Stimulated activated CD8-positive, alpha-beta memory T cell treated with anti-CD3 and anti-CD28 coated beads, Interleukin-15, amount 100 ng/mL, for 1 hour (primary cell): ENCODE measurements around the gene MYO7B.

Experiments used
- DNase-seq: peaks from one replicate; pipeline ENCODE4 v3.0.0-alpha.2; 2020; ENCODE audit warnings: low read depth

The MYO7B gene

DNA sequence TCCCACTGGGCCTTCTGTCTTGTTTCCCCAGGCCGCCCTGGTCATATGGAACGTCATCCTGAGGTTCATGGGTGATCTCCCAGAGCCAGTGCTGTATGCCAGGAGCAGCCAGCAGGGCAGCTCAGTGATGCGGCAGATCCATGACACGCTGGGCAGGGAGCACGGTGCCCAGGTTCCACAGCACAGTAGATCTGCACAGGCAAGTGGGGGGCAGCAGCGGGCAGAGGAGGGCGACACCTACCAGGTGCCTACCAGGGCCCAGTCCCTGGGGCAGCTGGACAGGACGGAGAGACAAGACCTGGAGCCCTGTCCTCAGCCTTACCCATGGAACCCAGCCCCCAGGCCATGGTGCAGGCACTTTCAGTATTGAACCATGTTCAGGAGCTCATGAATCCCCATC is 74.3 kb downstream of the MYO7B start:
- DNase-seq = no peak

DNA sequence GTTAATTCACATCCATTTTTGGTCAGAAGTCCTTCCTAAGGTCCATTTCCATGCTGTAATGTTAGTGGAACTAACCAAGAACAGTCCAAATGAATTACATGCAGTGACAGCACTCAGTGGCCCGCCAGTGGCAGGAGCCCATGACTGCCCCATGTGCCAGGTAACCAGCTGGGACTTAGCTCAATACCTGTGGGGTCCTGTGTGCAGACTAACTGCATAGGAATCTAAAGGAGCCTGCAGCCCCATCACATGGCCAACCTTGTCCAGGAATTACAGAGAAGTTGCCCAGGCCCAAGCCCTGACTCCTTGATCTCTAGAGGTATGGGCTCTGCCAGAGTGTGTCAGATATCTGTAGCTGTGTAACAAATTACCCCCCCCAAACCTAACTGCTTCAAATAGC is 75.1 kb downstream of the MYO7B start:
- no peak for DNase-seq

DNA sequence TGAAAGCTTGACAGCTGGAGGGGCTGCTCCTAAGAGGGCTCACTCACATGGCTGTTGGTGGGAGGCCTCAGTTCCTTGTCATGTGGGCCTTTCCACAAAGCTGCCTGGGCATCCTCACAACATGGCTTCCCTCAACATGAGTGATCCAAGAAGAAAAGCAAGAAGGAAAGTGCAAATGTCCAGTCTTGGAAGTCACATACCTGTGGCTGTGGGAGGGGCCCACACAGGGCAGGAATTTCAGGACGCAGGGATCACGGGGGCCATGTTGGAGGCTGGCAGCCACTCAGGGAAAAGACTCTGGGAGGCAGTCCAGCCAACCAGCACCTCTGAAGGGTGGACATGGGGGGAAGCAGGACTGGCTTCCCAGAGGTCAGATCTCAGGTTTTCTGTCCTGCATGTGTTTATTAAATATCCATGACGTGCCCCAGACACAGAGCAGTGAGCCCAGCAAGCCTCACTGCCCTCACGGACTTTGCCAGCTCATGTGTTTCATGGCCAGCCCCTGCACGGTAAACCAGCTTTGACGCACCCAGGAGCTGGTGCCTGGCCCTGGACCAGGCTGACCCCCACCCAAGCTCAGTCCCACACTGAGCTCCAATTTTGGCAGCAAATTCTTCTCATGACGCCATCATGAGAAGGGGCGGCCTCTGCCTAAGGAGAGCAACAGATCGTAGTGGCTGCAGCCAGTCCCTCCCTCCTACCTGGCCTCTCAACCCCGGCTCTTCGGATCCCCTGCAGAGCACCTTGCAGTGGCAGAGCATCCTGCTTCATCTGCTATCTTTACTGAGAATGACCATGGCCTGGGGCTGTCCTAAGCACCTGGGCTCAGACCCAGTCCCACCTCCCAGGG is 75.8 kb downstream of the MYO7B start:
- DNase-seq = no peak

DNA sequence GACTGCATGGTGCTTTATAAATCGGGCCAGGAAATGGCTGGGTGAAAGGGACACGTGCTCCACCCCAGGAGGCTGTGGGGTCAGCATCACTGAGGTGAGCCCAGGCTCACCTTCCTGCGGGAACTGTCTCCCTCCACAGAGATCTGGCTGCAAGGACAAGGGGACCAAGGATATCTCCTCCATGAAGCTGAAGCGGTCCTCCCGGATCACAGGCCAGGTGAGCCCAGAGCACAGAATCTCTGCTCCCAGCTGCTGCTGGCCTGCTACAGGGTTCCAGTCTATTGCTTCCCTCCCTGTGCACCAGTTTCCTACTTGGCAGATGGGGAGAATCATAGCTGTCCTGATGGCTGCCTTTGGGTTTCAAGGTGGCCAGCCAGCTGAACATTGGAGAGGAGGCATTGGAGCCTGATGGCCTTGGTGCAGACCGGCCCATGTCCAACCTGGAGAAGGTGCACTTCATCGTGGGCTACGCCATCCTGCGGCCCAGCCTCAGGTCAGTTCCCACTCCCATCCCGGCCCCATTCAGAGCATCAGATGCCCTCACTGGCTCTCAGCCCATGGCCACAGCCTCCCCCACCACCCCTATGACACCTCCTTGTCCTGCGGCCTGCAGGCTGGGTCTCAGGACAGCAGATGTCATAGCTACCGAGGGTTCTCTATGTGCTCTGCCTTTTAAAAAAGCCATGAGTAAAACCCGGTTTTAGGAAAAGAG is 76.8 kb downstream of the MYO7B start:
- DNase-seq = no peak

DNA sequence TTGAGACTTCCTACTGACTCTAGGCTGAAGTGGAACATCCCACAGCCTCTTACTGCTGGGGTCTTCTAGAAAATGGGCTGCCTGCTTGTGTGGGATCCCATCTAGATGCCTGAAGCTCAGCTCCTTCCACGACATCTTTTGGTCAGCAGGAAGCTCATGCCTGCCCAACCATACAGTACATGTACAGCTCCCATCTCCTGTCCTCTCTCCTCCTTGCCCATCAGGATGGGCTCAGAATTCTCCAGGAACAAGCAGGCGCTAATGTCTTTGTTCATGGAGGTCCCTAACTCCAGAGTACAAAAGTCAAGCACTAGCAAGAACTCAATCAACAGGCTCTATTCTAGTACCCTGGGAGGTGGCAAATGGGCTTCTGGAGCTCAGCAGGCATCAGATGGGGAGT is 78.8 kb downstream of the MYO7B start:
- no peak for DNase-seq

DNA sequence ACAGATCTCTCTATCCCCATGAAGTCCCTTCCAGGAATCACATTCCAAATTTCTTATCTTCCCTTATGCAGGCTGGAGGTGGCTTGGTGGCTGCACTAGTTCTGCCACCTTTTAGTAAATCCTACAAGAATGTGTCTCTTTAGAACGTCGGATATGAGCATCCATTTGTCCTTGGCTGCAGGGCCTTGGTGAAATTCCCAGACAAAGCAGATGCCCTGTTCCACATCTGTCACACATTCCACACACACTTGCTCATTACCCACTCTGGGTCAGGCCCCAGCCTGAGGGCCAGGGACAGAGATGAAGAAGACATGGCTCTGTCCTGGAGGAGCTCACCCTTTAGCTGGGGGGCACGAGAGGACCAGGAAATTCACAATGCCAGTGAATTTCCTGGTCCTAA is 79.2 kb downstream of the MYO7B start:
- no peak for DNase-seq

DNA sequence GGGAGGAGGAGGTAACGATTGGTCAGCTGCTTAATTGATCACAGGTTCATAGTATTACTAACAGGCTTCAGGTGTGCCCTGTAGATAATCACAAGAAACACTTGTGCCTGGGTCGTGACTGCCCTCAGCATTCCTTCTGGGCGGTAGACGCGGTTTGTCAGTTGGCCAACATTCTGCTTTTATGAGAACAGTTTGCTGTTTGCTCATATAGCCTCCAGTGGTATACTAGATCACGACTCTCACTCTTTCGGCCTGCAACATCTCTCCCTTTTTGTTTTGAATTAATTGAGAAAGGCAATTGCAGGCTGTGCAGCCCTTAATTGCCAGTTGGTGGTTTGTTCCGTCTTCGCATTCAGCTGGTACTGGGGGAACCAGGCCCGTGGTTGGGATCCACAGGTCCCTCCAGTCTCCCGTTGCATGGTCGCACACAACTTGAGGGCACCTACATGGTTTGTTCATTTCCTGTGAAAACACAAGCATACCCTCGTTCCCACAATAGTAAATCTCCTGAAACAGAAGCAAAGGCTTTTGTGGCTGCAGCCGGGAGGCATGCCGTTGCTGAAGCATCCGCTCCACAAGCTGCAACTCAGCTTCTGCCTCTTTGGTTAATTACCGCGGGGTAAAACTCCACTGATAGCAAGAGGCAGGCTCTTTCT is 80.2 kb downstream of the MYO7B start:
- DNase-seq = no peak

DNA sequence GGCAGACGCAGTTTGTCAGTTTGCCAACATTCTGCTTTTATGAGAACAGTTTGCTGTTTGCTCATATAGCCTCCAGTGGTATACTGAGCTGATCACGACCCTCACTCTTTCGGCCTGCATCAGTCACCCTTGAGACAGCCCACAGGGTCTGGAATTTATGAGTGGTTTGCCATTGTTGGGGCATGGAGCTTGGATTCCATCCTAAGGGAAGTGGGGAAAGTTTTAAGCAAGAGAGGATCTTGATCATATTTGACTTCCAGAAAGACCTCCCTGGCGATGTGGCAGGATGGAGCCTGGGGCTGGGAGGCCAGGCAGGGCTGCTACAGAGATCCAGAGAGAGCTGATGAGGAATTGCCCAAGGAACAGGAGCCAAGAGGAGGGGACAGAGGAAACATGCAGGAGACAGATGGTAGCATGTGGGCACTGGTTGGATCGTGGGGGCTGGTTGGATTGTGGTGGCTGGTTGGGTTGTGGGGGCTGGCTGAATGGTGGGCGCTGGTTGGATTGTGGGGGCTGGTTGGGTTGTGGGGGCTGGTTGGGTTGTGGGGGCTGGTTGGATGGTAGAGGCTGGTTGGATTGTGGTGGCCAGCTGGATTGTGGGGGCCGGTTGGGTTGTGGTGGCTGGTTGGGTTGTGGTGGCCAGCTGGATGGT is 83.2 kb downstream of the MYO7B start:
- DNase-seq = no peak

DNA sequence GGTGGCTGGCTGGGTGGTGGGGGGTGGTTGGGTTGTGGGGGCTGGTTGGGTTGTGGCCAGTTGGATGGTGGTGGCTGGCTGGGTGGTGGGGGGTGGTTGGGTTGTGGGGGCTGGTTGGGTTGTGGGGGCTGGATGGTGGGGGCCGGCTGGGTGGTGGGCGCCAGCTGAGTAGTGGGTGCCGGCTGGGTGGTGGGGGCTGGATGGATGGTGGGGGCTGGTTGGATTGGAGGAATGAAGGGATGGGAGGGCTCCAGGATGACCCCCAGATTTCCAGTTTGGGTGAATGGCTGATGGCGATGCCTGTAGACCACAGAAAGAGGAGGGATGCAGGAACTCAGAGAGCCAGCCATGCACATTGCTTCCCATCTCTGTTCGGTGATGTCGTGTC is 83.7 kb downstream of the MYO7B start:
- DNase-seq = no peak

DNA sequence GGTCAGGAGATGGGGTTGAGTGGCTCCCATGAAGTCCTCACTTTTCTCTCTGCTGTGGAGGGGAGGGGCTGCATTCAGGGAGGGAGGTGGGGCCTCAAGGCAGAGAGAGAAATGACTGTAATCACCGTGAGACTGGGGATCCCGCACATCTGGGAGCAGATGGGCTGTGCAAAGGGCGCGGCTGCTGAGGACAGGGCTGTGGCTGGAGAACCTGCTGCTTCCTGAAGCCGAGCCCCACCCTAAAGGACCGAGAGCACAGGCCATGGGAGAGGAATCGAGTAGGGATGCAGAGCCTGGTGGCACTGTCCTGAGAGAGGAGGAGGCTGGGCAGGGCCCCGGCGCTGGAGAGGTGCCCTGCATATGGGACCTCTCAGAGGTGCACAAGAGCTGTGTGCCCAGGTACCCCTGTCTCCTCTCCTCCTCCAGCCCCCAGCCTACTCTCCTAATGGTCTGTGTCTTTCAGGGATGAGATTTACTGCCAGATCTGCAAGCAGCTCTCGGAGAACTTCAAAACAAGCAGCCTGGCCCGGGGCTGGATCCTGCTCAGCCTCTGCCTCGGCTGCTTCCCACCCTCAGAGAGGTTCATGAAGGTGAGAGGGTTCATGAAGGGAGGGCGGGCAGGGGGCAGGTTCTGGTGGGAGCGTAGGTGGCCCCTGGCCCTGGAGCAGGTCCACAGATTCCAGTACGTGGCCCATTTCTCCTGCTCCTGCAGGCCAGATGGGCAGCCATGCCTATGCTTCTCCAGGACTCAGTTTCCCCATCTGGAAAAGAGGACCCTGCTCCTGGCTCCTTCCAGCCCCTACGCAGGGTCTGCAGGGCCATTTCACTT is 84.6 kb downstream of the MYO7B start:
- DNase-seq = no peak

DNA sequence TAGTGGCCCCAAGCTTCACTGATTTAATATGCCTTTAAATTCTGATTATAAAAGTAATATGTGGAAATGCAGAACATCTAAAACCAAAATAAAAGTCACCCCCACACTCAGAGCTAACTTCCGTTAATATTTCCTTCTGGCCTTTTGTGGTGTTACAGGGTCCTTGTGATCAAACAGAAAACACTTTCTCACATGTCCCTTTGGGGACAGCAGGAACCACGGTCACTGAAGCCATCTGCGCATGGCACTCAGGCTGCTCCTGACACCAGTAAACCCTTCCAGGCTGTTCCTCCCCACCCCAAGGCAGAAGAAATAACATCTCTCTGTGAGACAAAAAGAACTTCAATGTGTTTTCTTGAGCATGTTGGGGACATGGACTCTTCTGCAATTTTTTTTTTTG is 85.4 kb downstream of the MYO7B start:
- no peak for DNase-seq

DNA sequence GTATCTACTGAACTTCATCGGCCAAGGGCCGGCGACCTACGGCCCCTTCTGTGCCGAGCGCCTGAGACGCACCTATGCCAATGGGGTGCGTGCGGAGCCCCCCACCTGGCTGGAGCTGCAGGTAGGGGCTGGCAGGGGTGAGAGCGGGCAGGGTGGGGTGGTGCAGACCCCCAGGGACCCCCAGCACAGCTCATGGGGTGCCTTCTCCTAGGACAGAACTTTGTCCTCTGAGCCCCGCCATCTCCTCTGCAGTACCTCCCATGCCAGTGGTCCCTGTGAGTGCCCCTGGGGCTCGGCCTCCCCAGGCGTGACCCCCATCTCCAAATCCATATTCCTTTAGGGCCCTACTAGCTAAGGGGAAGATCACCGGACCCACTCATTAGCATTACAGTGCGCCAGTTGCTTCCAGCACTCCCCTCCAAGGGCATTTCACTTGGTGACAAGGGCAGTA is 86.5 kb downstream of the MYO7B start:
- no peak for DNase-seq

DNA sequence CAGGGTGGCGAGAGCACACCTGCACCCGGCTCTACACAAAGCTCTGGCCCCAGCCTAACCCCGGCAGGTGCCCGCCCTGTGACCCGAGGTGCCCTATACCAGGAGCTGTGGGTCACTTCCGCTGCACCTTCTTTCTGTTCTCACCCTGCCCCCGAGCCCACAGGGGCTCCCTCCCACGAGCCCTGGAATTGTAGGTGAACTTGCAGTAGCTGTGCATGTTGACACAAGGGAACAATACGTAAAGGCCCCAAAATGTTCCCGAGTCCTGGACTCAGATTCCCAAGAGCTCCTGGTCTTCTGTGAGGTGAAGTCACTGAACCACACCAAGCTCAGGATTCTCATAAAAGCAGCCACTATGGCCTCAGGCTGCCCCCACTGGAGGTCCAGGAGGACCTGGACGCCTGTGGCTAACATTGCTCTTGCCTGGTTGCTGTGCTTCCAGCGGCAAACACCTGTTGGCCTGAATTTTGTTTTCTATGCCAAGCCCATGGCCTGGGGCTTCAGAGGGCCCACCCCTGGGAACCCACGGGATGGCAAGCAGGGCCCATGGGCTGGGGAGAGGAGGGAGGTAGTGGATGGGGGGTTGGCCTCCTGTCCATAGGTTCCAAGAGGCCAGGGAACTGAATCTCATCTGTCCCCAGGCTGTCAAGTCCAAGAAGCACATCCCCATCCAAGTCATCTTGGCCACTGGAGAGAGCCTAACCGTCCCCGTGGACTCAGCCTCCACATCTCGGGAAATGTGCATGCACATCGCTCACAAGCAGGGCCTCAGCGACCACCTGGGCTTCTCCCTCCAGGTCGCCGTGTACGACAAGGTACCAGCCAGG is 87.3 kb downstream of the MYO7B start:
- no peak for DNase-seq

DNA sequence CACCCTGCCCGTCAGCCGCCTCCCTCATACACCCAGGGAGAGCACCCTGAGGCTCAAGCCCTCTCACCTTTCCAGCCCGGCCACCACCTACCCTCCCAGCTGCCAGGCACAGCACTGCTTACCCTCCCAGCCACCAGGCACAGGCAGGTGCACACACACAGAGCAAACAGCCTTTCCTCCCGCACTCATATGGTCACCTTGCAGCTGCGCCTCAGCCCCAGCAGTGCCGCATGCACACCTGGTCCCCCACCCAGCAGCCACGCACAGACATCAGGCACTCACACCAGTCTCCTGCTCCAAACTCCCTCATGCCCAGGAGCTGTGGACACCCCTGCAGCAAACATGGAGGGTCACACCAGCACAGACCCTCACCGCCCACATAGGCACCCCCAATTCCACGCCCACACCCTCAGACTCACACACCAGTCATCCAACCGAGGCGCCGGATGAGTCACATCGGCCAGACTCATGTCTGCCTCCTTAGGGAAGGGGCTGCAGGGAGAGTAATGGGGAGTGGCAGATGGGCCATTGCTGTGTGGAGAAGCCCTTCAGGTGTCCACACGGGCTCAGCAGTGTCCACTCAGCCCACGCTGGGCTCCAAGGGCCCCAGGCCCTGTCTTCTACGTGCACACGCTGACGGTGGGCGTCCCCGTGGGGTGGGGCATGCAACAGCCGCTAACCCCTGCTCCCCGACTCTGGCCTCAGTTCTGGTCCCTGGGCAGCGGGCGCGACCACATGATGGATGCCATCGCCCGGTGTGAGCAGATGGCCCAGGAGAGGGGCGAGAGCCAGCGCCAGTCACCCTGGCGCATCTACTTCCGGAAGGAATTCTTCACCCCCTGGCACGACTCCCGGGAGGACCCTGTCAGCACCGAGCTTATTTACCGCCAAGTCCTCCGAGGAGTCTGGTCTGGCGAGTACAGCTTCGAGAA is 88.2 kb downstream of the MYO7B start:
- DNase-seq = no peak

DNA sequence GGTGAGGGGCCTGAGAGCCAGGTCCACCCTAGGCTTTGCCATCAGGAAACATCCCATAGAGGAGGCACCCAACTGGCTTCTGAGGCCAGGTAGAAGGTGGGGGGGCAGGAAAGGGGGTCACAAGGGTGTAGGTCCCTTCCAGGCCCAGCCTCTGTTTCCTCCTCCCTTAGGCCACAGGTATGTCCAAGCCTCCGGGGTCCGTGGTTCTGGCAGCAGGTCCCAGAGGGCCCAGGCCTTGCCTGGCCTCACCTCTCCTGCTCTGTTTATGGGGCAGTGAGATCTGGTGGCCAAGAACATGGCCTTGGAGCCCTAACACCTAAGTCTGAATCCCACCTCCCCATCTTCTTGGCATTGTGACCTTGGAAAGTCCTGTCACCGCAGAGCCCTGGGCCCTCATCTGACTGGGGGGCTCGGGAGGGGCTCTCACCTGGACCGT is 88.9 kb downstream of the MYO7B start:
- no peak for DNase-seq

DNA sequence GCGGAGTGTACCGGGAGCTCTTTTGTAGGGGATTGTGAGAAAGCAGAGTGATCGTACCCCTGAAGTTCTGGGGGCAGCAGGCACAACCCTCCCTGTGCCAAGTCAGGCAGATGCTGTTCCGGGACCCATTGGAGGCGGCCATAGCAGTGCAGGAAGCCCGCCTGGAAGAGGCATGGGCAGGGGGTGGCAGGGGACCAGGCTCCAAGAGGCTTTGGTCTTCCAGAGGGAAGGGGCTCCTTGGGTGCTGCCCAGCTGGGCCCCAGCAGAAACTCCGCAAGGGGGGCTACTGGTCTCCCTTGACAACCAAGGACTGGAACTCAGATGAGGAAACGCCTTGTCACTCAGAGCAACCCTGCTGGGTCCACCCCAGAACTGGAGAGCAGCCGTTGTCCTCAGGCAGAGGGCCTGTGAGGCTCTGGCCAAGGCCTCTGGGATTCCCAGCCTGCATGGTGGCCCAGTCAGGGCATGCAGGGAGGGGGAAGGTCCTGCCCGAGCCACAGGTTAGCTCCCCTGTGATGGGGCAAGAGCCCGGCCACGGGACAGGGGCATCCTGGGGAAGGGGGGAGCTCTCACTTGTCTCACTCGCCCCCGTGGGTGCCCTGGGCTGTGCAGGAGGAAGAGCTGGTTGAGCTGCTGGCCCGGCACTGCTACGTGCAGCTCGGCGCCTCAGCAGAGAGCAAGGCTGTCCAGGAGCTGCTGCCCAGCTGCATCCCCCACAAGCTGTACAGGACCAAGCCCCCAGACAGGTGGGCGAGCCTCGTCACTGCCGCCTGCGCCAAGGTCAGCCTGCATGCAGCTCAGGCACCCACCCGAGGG is 89.5 kb downstream of the MYO7B start:
- DNase-seq = no peak

DNA sequence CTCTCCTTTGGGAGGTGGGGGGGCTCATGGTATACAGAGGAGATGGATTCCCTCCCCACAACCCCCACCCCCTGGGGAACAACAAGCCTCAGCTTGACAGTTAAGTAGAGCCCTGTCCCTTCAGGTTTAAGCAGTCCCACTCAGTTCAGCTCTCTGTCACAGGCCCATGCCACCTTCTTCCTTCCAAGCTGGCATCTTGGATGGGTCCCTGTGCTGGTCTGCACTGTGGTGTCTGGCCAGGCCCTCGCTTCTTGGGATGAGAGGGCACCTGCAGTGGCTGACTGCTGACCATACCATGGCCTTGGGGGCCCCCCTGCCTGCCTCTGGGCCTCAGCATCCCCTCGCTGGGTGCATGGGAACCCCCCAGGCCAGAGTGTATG is 90.1 kb downstream of the MYO7B start:
- DNase-seq = no peak

DNA sequence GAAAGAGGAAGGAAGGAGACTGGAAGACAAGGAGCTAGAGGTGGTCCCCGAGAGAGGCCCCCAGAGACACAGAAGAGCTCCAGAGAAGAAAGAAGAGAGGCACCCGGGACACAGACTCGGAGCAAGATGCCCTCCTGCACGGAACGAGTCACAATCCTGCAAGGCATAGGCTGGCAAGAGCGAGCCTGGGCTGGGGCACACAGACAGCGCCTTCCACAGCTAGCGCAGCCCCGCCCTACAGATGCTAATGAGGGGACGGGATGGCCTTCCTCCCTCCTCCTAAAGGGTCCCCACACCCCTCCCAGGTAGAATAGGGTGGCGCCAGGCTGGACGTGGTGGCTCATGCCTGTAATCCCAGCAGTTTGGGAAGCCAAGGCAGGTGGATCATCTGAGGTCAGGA is 90.7 kb downstream of the MYO7B start:
- DNase-seq = no peak
